ENCODE measurements around the gene TDRD10. TPM values are rescaled to one million over a fixed set of nuclear protein-coding genes. Genes with fewer than 3 reads are reported as not detected.

TDRD10 gene
- total and polyA plus RNA-seq, 2 donors (not counting 1 experiment from before 2014, with no cell fraction given) = 0.06 TPM; not detected in 1

- DNase-seq (no peak), ATAC-seq (ENCODE audit: low read depth) (no peak)
- no peaks in the 10 kb centered on the region for H3K79me2 ChIP-seq (ENCODE audit: control insufficient read depth, insufficient read depth, low read length)
- no peaks in the 10 kb centered on the region for H3K4me1 Mint-ChIP-seq
- ChIA-PET POLR2A (no interaction called here), CTCF (interaction anchor here (1.7 kb wide), 1 partner anchor 38 kb away, joined by 4 read pairs; no protein-coding TSS in a partner anchor)
- H3K4me2 ChIP-seq (replicated peaks; ENCODE audit: low read depth, low read length, poor library complexity, severe bottlenecking) = no peak overlapping the region
- H3K9ac ChIP-seq (ENCODE audit: low read length) = no peak overlapping the region
- H3K27me3 Mint-ChIP-seq = peaks cover 28% of the 10 kb centered on the region
- no peaks in the 10 kb centered on the region for H3K36me3 ChIP-seq (replicated peaks in 1 of 2; ENCODE audit: control extremely low read depth in 1 of 2, control insufficient read depth in 1 of 2, extremely low read depth in 1 of 2, insufficient read depth in 2 of 2, low read length in 1 of 2)
- H4K20me1 ChIP-seq (ENCODE audit: control insufficient read depth, insufficient read depth, low read length, poor library complexity, severe bottlenecking) = no peaks in the 10 kb centered on the region
- no peaks in the 10 kb centered on the region for H3K9me3 ChIP-seq (ENCODE audit: control extremely low read depth in 1 of 3, control insufficient read depth in 2 of 3, insufficient read depth in 1 of 3, low read length in 2 of 3)
- intact Hi-C loops (cut with micrococcal nuclease) = no loop called here
- WGBS (ENCODE audit: insufficient coverage) = 89% methylated on average over 3 of the region's 3 CpGs
- H3K9me3 Mint-ChIP-seq (ENCODE audit: insufficient read depth) = no peaks in the 10 kb centered on the region
- H2AFZ ChIP-seq (ENCODE audit: insufficient read depth, low read depth, low read length, poor library complexity, severe bottlenecking) = no peak overlapping the region
- no peak overlapping the region for H3K4me3 Mint-ChIP-seq
- TF ChIP-seq EZH2 (IDR thresholded peaks at IDR 0.05; ENCODE audit: borderline replicate concordance, insufficient read depth, low read depth, low read length, poor library complexity, severe bottlenecking) = no peak
- TF ChIP-seq CTCF (IDR thresholded peaks at IDR 0.05) = no peak
- no peak overlapping the region for H3K27ac Mint-ChIP-seq
- H3K27me3 ChIP-seq (replicated peaks in 1 of 4; ENCODE audit: control extremely low read depth in 1 of 4, control insufficient read depth in 3 of 4, insufficient read depth in 4 of 4, low read length in 3 of 4) = peaks cover 0 to 12% (median 3%) of the 10 kb centered on the region in 4 experiments
- H3K4me3 ChIP-seq (ENCODE audit: control extremely low read depth in 1 of 5, extremely low read depth in 1 of 5, insufficient read depth in 1 of 5, low read depth in 2 of 5, low read length in 4 of 5) = no peak overlapping the region
- no peaks in the 10 kb centered on the region for H3K4me1 ChIP-seq (ENCODE audit: control insufficient read depth in 2 of 2, insufficient read depth in 2 of 2, low read length in 2 of 2)
- no peak overlapping the region for H3K27ac ChIP-seq (ENCODE audit: low read length in 2 of 2)
Measured at GRCh38 chr1:154521695-154522094, 19.7 kb downstream of the TDRD10 start.

GRCh38 chr1:154524881-154525280 lies 22.9 kb downstream of the TDRD10 start:
- Histone ChIP-seq H3K9me3 (ENCODE audit: control extremely low read depth in 1 of 3, control insufficient read depth in 2 of 3, insufficient read depth in 1 of 3, low read length in 2 of 3) (no peaks in the 10 kb centered on the region), H3K36me3 (replicated peaks in 1 of 2; ENCODE audit: control extremely low read depth in 1 of 2, control insufficient read depth in 1 of 2, extremely low read depth in 1 of 2, insufficient read depth in 2 of 2, low read length in 1 of 2) (no peaks in the 10 kb centered on the region), H2AFZ (ENCODE audit: insufficient read depth, low read depth, low read length, poor library complexity, severe bottlenecking) (no peak overlapping the region), H3K27me3 (replicated peaks in 1 of 4; ENCODE audit: control extremely low read depth in 1 of 4, control insufficient read depth in 3 of 4, insufficient read depth in 4 of 4, low read length in 3 of 4) (peaks cover 0 to 7% (median 3%) of the 10 kb centered on the region in 4 experiments), H4K20me1 (ENCODE audit: control insufficient read depth, insufficient read depth, low read length, poor library complexity, severe bottlenecking) (no peaks in the 10 kb centered on the region), H3K27ac (ENCODE audit: low read length in 2 of 2) (no peak overlapping the region), H3K4me3 (ENCODE audit: control extremely low read depth in 1 of 5, extremely low read depth in 1 of 5, insufficient read depth in 1 of 5, low read depth in 2 of 5, low read length in 4 of 5) (no peak overlapping the region), H3K4me1 (ENCODE audit: control insufficient read depth in 2 of 2, insufficient read depth in 2 of 2, low read length in 2 of 2) (no peaks in the 10 kb centered on the region), H3K79me2 (ENCODE audit: control insufficient read depth, insufficient read depth, low read length) (no peaks in the 10 kb centered on the region), H3K9ac (ENCODE audit: low read length) (no peak overlapping the region), H3K4me2 (replicated peaks; ENCODE audit: low read depth, low read length, poor library complexity, severe bottlenecking) (no peak overlapping the region)
- TF ChIP-seq EZH2 (IDR thresholded peaks at IDR 0.05; ENCODE audit: borderline replicate concordance, insufficient read depth, low read depth, low read length, poor library complexity, severe bottlenecking) (no peak), CTCF (IDR thresholded peaks at IDR 0.05) (no peak)
- ChIA-PET CTCF (no interaction called here), POLR2A (no interaction called here)
- H3K4me3 Mint-ChIP-seq = no peak overlapping the region
- peaks cover 15% of the 10 kb centered on the region for H3K27me3 Mint-ChIP-seq
- H3K27ac Mint-ChIP-seq = no peak overlapping the region
- intact Hi-C loops (cut with micrococcal nuclease) = no loop called here
- no peaks in the 10 kb centered on the region for H3K9me3 Mint-ChIP-seq (ENCODE audit: insufficient read depth)
- ATAC-seq (ENCODE audit: low read depth) (no peak), DNase-seq (no peak)
- H3K4me1 Mint-ChIP-seq = no peaks in the 10 kb centered on the region

All from B cell (primary cell).